DOHH2 (cell line): ENCODE results near the gene LRIF1.

ENCODE experiments used
- H3F3A ChIP-seq: fragments of 200-600 bp; sonication (generic), shearing (Covaris generic); 2 replicates; pipeline ENCODE4 v1.6.0; 2016; ENCODE audit warnings: antibody characterized with exemption, mild to moderate bottlenecking; ENCODE audit not compliant: control insufficient read depth, insufficient read depth
- H3K27ac ChIP-seq: fragments of 200-600 bp; sonication (generic); 2 replicates; pipeline ENCODE4 v1.5.1; 2014; ENCODE audit warnings: low read depth, mild to moderate bottlenecking, low read length, moderate library complexity
- H3K27me3 ChIP-seq: fragments of 200-600 bp; sonication (generic); 2 replicates; pipeline ENCODE4 v1.6.1; 2014; ENCODE audit warnings: mild to moderate bottlenecking, low read length, mixed read lengths; ENCODE audit not compliant: control insufficient read depth
- H3K36me3 ChIP-seq: fragments of 200-600 bp; sonication (generic); 2 replicates; pipeline ENCODE4 v1.6.1; 2014; ENCODE audit warnings: mild to moderate bottlenecking, low read length, moderate library complexity, mixed read lengths; ENCODE audit not compliant: control insufficient read depth
- H3K4me1 ChIP-seq: fragments of 200-600 bp; sonication (generic); 2 replicates; pipeline ENCODE4 v1.6.1; 2014; ENCODE audit warnings: mild to moderate bottlenecking, low read length, mixed read lengths; ENCODE audit not compliant: control insufficient read depth
- H3K4me2 ChIP-seq: fragments of 200-600 bp; sonication (generic); 2 replicates; pipeline ENCODE4 v1.6.0; 2014; ENCODE audit warnings: mild to moderate bottlenecking, low read length, moderate library complexity
- H3K4me3 ChIP-seq: fragments of 200-600 bp; sonication (generic); 2 replicates; pipeline ENCODE4 v1.5.1; 2014; ENCODE audit warnings: mild to moderate bottlenecking, low read length, mixed read lengths
- H3K79me2 ChIP-seq: fragments of 200-600 bp; sonication (generic); 2 replicates; pipeline ENCODE4 v1.6.1; 2014; ENCODE audit warnings: mild to moderate bottlenecking, low read length, mixed read lengths; ENCODE audit not compliant: control insufficient read depth
- H3K9me2 ChIP-seq: fragments of 200-600 bp; sonication (generic); replicated peaks from 2 replicates; pipeline ENCODE4 v1.6.1; 2014; ENCODE audit warnings: mild to moderate bottlenecking, low read length, mixed read lengths; ENCODE audit not compliant: control insufficient read depth
- H3K9me3 ChIP-seq: fragments of 200-600 bp; sonication (generic); 2 replicates; pipeline ENCODE4 v1.6.1; 2014; ENCODE audit warnings: antibody characterized with exemption, low read length, mixed read lengths; ENCODE audit not compliant: control insufficient read depth, insufficient read depth
- H4K20me1 ChIP-seq: fragments of 200-600 bp; sonication (generic); 2 replicates; pipeline ENCODE4 v1.6.0; 2014; ENCODE audit warnings: low read depth, mild to moderate bottlenecking, antibody characterized with exemption, low read length, moderate library complexity; ENCODE audit not compliant: control insufficient read depth, insufficient read depth
- EZH2phosphoT487 ChIP-seq: fragments of 200-600 bp; sonication (generic); IDR thresholded peaks from 2 replicates; pipeline ENCODE4 v1.6.1; 2017; ENCODE audit warnings: borderline replicate concordance, mild to moderate bottlenecking, antibody characterized with exemption, low read length, moderate library complexity, mixed read lengths
- TF ChIP-seq, protein P1 (sequence below): fragments of 200-600 bp; sonication (generic); IDR thresholded peaks from one replicate; pipeline ENCODE4 v1.5.1; 2014; ENCODE audit warnings: antibody characterized with exemption, mild to moderate bottlenecking, low read depth, low read length; ENCODE audit not compliant: poor library complexity, severe bottlenecking

LRIF1 gene

DNA sequence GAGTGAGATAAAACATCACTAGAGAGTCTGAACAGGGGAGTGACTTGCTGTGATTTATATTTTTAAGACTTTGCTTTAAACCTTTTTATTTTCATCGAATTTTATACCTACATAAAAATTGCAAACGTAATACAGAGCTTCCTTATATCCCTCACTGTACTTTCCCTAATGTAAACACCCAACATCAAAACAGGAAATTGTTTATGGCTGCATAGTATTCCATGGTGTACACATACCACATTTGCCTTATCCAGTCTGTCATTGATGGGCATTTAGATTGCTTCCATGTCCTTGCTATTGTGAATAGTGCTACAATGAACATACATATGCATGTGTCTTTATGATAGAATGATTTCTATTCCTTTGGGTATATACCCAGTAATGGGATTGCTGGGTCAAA is 34.8 kb downstream of the LRIF1 start:
- H3K79me2 ChIP-seq = no peaks in the 10 kb centered on the region
- no peak overlapping the region for H3K4me2 ChIP-seq

DNA sequence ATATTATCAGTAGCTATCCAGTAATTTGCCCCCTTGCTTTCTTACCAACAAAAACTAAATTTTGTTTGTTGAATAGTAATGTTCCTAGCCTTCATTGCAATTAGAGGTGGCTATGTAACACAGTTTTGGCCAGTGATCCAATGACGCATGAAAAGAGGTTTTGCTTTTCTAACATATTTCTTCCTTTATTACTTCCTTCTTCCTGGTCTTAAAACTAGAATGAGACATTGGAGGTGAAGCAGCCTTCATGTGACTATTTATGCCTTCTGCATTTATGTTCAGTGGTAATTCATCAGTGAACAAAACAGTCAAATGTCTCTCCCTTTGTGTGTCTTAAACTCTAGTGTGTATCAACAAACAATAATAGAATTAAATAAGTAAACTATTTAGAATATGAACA is 35.5 kb downstream of the LRIF1 start:
- H3K4me2 ChIP-seq = no peak overlapping the region
- no peak overlapping the region for H3K27ac ChIP-seq
- no peaks in the 10 kb centered on the region for H3K27me3 ChIP-seq
- H4K20me1 ChIP-seq = no peaks in the 10 kb centered on the region
- H3K4me1 ChIP-seq = peaks cover 5% of the 10 kb centered on the region
- H3F3A ChIP-seq = no peaks in the 10 kb centered on the region
- H3K9me2 ChIP-seq = no peaks in the 10 kb centered on the region
- H3K79me2 ChIP-seq = no peaks in the 10 kb centered on the region
- no peaks in the 10 kb centered on the region for H3K36me3 ChIP-seq
- no peaks in the 10 kb centered on the region for H3K9me3 ChIP-seq
- no peak for TF ChIP-seq EZH2phosphoT487
- TF ChIP-seq, protein P1, sequence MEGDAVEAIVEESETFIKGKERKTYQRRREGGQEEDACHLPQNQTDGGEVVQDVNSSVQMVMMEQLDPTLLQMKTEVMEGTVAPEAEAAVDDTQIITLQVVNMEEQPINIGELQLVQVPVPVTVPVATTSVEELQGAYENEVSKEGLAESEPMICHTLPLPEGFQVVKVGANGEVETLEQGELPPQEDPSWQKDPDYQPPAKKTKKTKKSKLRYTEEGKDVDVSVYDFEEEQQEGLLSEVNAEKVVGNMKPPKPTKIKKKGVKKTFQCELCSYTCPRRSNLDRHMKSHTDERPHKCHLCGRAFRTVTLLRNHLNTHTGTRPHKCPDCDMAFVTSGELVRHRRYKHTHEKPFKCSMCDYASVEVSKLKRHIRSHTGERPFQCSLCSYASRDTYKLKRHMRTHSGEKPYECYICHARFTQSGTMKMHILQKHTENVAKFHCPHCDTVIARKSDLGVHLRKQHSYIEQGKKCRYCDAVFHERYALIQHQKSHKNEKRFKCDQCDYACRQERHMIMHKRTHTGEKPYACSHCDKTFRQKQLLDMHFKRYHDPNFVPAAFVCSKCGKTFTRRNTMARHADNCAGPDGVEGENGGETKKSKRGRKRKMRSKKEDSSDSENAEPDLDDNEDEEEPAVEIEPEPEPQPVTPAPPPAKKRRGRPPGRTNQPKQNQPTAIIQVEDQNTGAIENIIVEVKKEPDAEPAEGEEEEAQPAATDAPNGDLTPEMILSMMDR = no peak
- H3K4me3 ChIP-seq = no peak overlapping the region

More for the DNA sequence above, 34.8 kb downstream of the LRIF1 start:
- Histone ChIP-seq H3K4me1 (peaks cover 5% of the 10 kb centered on the region), H3F3A (no peaks in the 10 kb centered on the region), H4K20me1 (no peaks in the 10 kb centered on the region), H3K9me2 (no peaks in the 10 kb centered on the region), H3K36me3 (no peaks in the 10 kb centered on the region), H3K27me3 (no peaks in the 10 kb centered on the region), H3K9me3 (no peaks in the 10 kb centered on the region), H3K27ac (no peak overlapping the region), H3K4me3 (no peak overlapping the region)
- TF ChIP-seq, protein P1 = no peak
- no peak for TF ChIP-seq EZH2phosphoT487

DNA sequence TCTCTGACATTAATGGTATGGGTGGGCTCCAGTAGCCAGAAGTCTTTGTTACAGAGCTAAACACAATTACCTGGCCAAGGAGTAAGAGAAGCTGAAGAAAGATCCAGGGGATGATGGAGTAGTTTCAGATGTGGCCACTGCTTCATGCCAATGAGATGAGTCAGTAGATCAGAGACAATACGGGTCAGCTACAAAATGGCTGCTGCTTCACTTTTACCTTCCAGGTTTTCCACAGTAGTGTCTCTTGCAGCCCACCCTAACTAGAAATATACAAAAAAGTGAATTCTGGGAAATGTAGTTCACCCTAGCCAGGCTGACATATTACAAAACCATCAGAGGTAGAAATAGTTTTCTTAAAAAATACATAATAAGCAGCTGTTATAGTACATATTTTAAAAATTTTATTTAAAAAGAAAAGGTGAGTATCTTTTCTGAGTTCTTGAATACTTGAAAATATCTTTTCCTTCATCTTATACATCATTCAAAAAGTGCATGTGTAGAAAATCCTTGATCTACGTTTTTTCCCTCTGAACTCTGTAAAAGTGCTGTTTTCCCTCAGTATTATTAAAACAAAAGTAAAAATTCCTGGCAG is 36.1 kb downstream of the LRIF1 start:
- H3K4me1 ChIP-seq = peaks cover 5% of the 10 kb centered on the region
- no peaks in the 10 kb centered on the region for H4K20me1 ChIP-seq
- no peak overlapping the region for H3K4me3 ChIP-seq
- TF ChIP-seq, protein P1 = no peak
- no peak for TF ChIP-seq EZH2phosphoT487
- H3K27ac ChIP-seq = no peak overlapping the region
- no peaks in the 10 kb centered on the region for H3K36me3 ChIP-seq
- H3K27me3 ChIP-seq = no peaks in the 10 kb centered on the region
- H3K4me2 ChIP-seq = no peak overlapping the region
- no peaks in the 10 kb centered on the region for H3K9me3 ChIP-seq
- no peaks in the 10 kb centered on the region for H3F3A ChIP-seq
- H3K9me2 ChIP-seq = no peaks in the 10 kb centered on the region
- no peaks in the 10 kb centered on the region for H3K79me2 ChIP-seq
